HG03571 (cell line): Measurements from ENCODE around the gene GPRIN1.
"Not testable (repeated sequence)": the region's sequence is repeated elsewhere in the genome, so short reads cannot be mapped to it uniquely, and the experiment has no call there.

Experiments used
- ATAC-seq: cut with Tn5 transposase; IDR thresholded peaks from one replicate; pipeline ENCODE4 v1.9.1; 2021; ENCODE audit not compliant: unreplicated experiment

The GPRIN1 gene

GRCh38 chr5:176599749-176600430 is 10.1 kb downstream of the GPRIN1 start:
- not testable (repeated sequence) for ATAC-seq

GRCh38 chr5:176597417-176598389 is 12.3 kb downstream of the GPRIN1 start:
- no peak for ATAC-seq

GRCh38 chr5:176596689-176597416 is 13.1 kb downstream of the GPRIN1 start:
- peak; percentile 48 for ATAC-seq

- no peak for ATAC-seq
Measured at GRCh38 chr5:176596069-176596644, 13.8 kb downstream of the GPRIN1 start.

- no peak for ATAC-seq
Measured at GRCh38 chr5:176595386-176595943, 14.5 kb downstream of the GPRIN1 start.

- ATAC-seq, result no peak
Measured at GRCh38 chr5:176594554-176594953, 15.4 kb downstream of the GPRIN1 start.

- ATAC-seq, result no peak
Measured at GRCh38 chr5:176593273-176593869, 16.6 kb downstream of the GPRIN1 start.

- no peak for ATAC-seq
Measured at GRCh38 chr5:176592573-176592972, 17.4 kb downstream of the GPRIN1 start.

- not testable (repeated sequence) for ATAC-seq
Measured at GRCh38 chr5:176591667-176592066, 18.3 kb downstream of the GPRIN1 start.

- ATAC-seq, result no peak
Measured at GRCh38 chr5:176590035-176590717, 19.8 kb downstream of the GPRIN1 start.

- ATAC-seq, result no peak
Measured at GRCh38 chr5:176589039-176589769, 20.8 kb downstream of the GPRIN1 start.

GRCh38 chr5:176588297-176588696 is 21.7 kb downstream of the GPRIN1 start:
- ATAC-seq, result no peak

- no peak for ATAC-seq
Measured at GRCh38 chr5:176587398-176587797, 22.6 kb downstream of the GPRIN1 start.

- no peak for ATAC-seq
Measured at GRCh38 chr5:176583076-176583475, 26.9 kb downstream of the GPRIN1 start.

GRCh38 chr5:176581361-176581760 is 28.6 kb downstream of the GPRIN1 start:
- ATAC-seq, result no peak

GRCh38 chr5:176579323-176579722 is 30.6 kb downstream of the GPRIN1 start:
- no peak for ATAC-seq

- no peak for ATAC-seq
Measured at GRCh38 chr5:176578391-176578808, 31.6 kb downstream of the GPRIN1 start.

GRCh38 chr5:176577312-176578176 is 32.4 kb downstream of the GPRIN1 start:
- ATAC-seq, result no peak
